Activated T-cell treated with anti-CD3 and anti-CD28 coated beads for 1 hour (primary cell): ENCODE measurements around the gene STK16.
"Not testable (repeated sequence)": the region's sequence is repeated elsewhere in the genome, so short reads cannot be mapped to it uniquely, and the experiment has no call there.

Experiments
- DNase-seq: peaks from one replicate; pipeline ENCODE4 v3.0.0-alpha.2; 2020; ENCODE audit warnings: low read depth

Gene STK16

DNA sequence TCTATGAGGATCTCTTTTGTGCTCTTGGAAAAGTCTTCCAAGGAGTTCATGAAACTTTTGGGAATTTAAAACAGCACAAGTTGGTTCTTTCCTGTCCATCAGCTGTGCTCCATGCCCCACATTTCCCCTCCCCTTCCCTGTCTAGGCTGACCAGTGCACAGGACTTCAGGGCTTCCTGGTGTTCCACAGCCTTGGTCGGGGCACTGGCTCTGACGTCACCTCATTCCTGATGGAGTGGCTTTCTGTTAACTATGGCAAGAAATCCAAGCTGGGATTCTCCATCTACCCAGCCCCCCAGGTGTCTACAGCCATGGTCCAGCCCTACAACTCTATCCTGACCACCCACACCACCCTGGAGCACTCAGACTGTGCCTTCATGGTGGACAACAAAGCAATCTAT lies 25.7 kb downstream of the STK16 start:
- no peak for DNase-seq

- DNase-seq, result no peak
Measured at GRCh38 chr2:219272356-219272755, 27.1 kb downstream of the STK16 start.

- no peak for DNase-seq
Measured at GRCh38 chr2:219272995-219273394, 27.7 kb downstream of the STK16 start.

DNA sequence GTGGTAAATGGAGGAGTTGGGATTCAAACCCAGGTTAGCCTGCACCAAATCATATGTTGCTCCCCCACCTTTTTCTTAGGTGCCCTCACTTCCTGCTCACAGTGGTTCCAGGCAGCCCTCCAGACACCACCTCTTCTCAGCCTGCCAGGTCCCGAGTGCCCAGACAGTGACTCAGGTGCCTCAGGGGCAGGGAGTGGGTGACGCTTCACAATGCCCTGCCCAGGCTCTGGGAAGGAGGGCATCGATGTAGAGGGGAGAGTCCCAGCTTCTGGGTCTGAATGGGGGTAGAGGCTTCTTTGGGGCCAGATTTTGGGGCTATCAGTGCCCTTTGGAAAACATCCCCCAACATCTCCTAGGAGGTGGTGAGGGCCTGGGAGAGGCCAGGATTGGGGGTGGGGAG lies 28.7 kb downstream of the STK16 start:
- no peak for DNase-seq

DNA sequence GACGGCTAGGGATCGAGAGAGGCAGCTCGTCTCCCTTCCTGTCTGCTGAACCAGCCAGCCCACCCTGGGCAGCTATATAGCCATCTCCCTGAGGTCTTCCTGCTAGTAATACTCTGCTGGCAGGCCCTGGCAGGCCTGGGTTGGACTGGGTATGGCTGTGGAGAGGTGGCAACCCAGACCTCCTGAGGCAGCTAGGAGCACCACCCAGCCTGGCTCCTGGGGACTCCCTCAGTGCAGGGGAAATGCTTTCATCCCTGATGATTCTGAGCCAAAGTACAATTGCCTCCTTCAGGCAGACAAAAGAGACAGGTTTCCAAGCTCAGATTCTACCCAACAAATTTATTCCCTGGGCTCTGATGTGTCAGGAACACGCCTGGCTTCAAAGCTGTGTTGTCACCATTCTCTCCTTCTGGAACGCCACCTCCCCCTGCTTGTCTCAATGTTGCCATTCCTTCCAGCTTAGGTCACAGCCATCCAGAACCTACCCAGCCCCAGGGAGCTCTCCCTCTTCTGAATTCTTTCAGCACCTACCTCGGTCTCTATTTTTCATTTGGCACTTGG lies 29.2 kb downstream of the STK16 start:
- DNase-seq, result no peak

DNA sequence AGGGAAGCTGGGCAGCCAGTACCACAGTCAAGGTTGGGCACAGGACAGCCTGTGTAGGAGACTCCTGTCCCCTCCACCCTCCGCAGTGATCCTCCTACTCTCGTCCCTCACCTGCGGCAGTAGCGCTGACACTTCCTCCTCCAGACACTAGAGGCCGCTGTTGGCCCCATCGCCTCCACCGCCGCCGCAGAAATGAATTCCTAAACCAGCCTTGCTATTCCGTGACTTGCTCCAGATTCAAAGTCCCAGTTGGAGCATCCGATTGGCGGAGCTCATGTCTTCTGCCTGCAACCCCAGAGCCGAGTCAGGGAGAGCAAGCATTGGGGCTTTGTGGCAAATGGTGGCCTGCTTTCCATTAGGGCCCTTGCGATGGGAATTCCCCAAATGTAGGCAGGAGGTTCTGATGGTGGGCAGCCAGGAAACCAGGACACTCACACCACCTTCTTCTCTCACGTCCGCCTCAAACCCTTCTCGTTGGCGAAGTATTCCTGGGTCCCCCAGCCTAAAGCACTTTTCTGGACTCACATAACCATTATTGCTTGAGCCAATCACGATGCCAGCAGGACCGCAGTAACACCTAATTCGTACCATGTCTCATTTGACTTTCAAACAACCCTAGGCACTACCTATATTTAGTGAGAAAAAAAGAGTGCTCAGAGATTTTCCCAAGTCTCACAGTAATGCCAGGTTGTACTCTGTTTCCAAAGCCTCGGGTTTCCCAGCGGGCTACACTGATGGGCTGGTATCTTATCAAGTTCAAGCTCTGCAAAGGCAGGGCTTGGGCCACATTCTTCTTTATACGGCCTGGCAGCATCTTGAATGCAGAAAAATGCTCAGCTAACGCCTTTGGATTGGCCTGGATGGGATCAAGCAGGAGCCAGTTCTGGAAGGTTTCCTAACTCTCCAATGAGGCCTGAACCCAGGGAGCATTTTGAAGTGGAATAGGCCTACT lies 32.7 kb downstream of the STK16 start:
- peak; percentile 63 for DNase-seq

DNA sequence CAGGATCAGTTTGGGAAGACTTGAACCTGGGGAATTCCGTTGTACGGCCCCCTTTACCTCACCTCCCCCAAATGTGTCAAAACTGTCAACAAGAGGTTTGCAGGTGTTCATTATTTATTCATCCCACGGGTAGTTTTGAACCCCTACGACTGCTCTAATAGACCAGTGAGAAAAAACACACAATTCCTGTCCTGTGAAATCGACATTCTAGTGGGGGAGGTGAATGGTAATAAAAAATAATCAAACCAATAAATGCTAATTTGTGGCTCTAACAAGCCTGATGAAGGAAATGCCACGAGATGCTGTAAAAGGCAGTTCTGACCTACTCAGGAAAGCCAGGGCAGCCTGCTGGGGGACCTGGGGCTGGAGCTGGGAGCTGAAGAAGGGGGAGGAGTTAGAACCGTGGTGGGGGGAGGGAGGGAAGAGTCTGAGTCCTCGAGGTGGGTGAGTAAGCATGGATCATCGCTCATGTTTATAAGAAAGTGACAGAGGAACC lies 33.4 kb downstream of the STK16 start:
- DNase-seq, result no peak

DNA sequence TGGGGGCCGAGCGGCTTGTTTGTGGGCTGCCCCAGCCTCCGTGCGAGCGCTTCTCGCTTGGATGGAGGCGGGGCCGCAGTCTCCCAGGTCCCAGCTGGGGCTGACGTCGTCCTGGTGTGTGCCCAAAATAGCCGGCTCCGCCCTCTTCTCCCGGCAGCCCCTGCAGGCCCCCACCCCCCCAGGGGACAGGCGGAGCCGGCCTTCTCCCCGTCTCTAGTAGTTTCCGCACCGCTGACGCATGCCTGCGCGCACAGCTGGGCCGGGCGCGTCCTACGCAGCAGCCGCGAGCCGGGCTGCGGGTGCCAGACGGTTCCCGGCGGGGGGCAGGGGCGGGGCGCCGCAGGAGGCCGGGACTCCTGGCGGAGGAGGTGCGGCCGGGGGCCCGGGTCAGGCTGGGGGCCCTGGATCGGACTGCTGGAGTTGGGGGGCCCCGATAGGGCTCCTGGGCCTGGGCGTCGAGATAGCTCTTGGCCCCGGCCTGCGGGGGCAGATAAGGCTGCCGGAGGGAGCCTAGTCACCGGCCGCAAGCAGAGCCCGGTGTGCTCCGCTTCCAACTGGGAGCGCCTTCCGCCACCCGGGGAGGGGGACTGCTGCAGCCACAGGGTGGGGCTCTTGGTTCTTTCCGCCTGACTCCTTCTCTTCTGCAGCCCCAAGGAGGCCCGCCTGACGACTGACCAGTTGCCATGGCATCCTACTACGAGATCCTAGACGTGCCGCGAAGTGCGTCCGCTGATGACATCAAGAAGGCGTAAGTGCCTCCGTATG lies 34.1 kb downstream of the STK16 start, which contains the start of gene DNAJB2:
Gene DNAJB2, plus strand, starts transcription at position 216 of the 765 bp plus-strand sequence. Its CDS starts 468 bp downstream, at position 684.
- DNase-seq, result peak; percentile 96

DNA sequence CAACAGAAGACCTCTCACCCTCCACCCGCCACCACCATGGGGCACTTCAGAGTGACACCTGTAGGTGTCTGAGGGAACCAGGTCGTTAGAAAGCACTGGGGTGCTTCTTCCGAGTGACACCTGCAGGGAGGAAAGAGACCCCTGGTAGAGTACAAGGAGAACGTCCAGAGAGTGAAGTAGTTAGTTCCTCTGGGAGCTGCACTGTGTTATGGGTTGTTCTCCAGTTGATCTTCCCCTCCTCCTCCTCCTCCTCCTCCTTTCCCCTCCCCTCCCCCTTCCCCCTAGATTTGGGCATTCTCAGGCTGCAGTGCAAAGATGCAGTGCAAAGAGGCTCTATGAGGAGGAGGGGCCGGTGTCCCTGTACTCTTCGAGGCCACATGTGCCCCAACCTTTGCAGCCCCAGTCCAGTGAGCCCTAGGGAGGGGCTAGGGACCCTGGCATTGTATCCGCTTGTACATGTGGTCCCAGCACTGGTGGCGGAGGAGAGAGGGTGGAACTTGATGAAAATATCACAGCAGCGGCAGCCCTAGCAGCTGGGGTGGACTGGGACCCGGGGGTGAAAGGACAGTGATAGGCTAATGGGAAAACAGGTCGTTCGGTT lies 34.7 kb downstream of the STK16 start:
- DNase-seq, result no peak

GRCh38 chr2:219280651-219281050 lies 35.4 kb downstream of the STK16 start:
- DNase-seq, result no peak

GRCh38 chr2:219281588-219281987 lies 36.3 kb downstream of the STK16 start:
- DNase-seq, result no peak

DNA sequence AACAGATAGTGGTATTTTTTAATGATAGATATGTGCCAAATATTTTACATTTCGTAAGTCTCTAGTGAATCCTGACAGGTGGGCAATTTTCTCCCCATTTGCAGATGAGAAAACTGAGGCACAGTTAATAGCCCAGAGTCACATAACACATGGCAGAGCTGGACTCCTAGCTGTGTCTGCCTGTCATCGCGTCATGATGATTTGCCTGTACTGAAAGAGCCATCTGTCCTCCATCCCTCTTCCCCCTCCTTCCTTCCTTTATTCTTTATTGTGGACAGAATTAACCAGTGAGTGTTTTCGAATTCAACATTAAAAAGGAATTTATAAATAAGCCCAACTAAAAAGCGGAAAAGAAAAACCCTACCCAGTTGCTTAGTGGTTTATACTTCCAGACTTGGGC lies 37.1 kb downstream of the STK16 start:
- DNase-seq, result no peak

- no peak for DNase-seq
Measured at GRCh38 chr2:219282943-219283581, 37.8 kb downstream of the STK16 start.

GRCh38 chr2:219284501-219285372 lies 39.5 kb downstream of the STK16 start:
- DNase-seq, result no peak

GRCh38 chr2:219285373-219285735 lies 40.1 kb downstream of the STK16 start:
- DNase-seq, result no peak

- DNase-seq, result no peak
Measured at GRCh38 chr2:219285894-219286425, 40.7 kb downstream of the STK16 start.

DNA sequence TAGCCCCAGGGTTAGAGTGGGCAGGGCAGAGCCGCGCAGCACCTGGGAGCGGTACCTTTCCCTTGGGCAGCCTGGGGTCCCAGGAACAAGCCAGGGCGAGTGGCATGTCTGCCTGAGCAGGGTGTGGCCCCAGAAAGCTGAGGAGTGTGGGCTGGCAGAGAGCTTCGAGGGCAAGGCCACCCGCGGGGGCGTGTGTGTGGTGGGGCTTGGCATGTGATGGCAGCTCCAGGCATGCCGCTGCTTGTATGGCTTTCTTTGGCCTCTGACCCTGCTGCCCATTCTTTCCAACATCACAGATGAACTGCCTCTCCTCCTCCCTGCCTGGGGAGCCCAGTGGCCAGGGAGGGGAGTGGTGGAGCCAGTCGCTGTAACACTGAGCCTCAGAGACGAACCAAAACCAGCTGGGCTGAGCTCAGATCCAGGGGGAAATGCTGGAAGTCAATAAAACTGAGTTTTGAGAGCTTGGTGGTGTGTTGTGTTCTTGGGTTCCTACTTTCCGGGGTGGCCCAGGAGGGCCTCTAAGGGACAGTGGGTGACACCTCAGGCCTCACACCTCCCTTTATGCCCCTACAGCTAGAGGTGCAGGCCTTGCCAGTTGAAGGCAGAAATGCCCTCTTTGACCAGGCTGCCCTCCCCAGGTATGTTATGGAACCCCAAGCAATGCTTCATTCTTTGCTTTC lies 41.3 kb downstream of the STK16 start:
- DNase-seq, result no peak

GRCh38 chr2:219287116-219287440 lies 41.8 kb downstream of the STK16 start:
- DNase-seq, result not testable (repeated sequence)

DNA sequence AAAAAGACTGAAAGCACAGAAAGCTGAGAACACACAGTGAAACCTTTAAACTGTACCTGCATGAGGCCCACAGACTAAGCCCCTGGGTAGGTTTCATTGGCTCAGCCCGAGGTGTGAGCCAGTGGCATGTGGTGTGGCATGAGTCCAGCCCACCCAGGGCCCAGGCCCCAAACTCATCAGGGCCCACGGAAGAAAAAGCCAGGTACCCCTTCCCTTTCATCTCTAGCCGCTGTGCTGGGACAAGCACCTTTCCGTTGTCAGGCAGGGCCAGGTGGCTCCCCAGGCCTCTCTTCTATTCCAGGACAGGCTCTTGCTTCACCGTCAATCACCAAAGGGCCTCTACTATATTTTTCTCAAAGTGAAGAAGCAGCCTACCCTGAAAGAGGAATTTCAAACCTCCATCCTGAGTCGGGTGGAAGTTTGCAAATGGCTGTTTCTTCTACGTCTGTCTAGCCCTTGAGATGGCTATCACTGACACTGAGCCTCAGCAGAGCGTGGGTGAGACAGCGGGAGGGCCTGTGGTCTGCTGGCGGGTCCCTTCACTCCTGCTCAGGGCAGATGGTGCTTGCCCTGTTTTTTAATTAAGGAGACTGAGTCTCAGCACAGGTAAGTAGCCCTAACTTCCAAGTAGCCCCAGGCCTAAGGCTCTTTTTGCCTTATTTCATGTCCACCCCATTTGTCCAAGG lies 42.4 kb downstream of the STK16 start:
- no peak for DNase-seq
